Right lobe of liver (tissue), 6 donors: ENCODE data around the gene BICC1. TPM values are rescaled to one million over a fixed set of nuclear protein-coding genes. Genes with fewer than 3 reads are reported as not detected.
A peak's percentile ranks its signal among the peaks of the same experiment; 100 is the strongest.

Experiments
- ATAC-seq, 4 donors: fragments of 200-7000 bp; cut with Tn5 transposase; one replicate each; pipeline ENCODE4 v1.9.1; 2020; ENCODE audit warnings: mild to moderate bottlenecking in 4 of 4, moderate library complexity in 4 of 4
- DNase-seq, 3 donors: peaks; one replicate each; pipeline ENCODE4 v3.0.0-alpha.2; 2020
- H3K27ac ChIP-seq, 3 donors: fragments of 200-600 bp; one replicate each; pipeline ENCODE4 v1.8.0; 2022
- H3K27me3 ChIP-seq, 2 donors: fragments of 200-600 bp; one replicate each; pipeline ENCODE4 v1.8.0; 2022
- H3K36me3 ChIP-seq, 4 donors: fragments of 200-600 bp; sonication (generic) in 1 of 4; one replicate each; pipeline versions ENCODE4 v1.5.1 to v1.8.0; 2017 to 2022; ENCODE audit warnings: control low read depth in 1 of 4
- H3K4me1 ChIP-seq, 4 donors: fragments of 200-600 bp; sonication (generic) in 1 of 4; one replicate each; pipeline versions ENCODE4 v1.5.1 to v1.8.0; 2017 to 2022; ENCODE audit warnings: control low read depth in 1 of 4
- H3K4me3 ChIP-seq, 3 donors: fragments of 200-600 bp; one replicate each; pipeline ENCODE4 v1.8.0; 2022
- H3K9me3 ChIP-seq, 4 donors: fragments of 200-600 bp; sonication (generic) in 1 of 4; one replicate each; pipeline versions ENCODE4 v1.5.1 to v1.8.0; 2017 to 2022; ENCODE audit warnings: control low read depth in 1 of 4
- POLR2A ChIP-seq: fragments of 450-650 bp; IDR thresholded peaks from one replicate; pipeline ENCODE4 v1.6.1; 2017; ENCODE audit warnings: antibody characterized with exemption, mild to moderate bottlenecking
- WGBS: methylation state at CpG from one replicate; pipeline ENCODE4 v1.1.6; 2018; ENCODE audit warnings: low coverage, low lambda C conversion rate; ENCODE audit not compliant: insufficient coverage; ENCODE audit errors: missing lambda C conversion rate; 5-methylcytosine and 5-hydroxymethylcytosine counted together
- intact Hi-C, 2 donors: fragments of 100-400 bp; cut with DNase I; formaldehyde crosslinking; loops; one replicate each; pipeline versions ENCODE4 v1.11.2 to v1.14.1; 2022
- total RNA-seq, 6 experiments: library from RNA; depleted of rRNA in 2 of 6; stranded (reverse); fragments of >200 nt in 2 of 6; fragmentation: NEBNext Ultra II Directional in 3 of 6; extraction: Animal tissue kit (Norgen Biotek cat#: 25700) in 3 of 6; gene quantifications; one replicate each; pipeline versions ENCODE4 v1.1.0 to v1.2.4, GENCODE V29; 2016 to 2023
- TF ChIP-seq, protein P1 (sequence below), 4 donors: fragments of 200-600 bp in 3 of 4; fragments of 450-650 bp in 1 of 4; IDR thresholded peaks; one replicate each; pipeline versions ENCODE4 v1.5.1 to v1.8.0; 2016 to 2022; ENCODE audit warnings: antibody characterized with exemption in 4 of 4, mild to moderate bottlenecking in 2 of 4
- donor health status: DM: no; HTN: yes; CAD: no.
- donor health status: DM: no; HTN: no; CAD: no.
- donor health status: DM: no; HTN: no; CAD: no.
- donor health status: DM: no; HTN: yes; CAD: no.
- donor health status: DM: no; HTN: yes; CAD: no.

BICC1 gene
- total RNA-seq, 6 experiments from 2014 or later, result 1.2 to 9.0 (median 2.3) TPM

GRCh38 chr10:58625070-58625469 lies 112.4 kb downstream of the BICC1 start:
- H3K9me3 ChIP-seq, result no peaks in the 10 kb centered on the region
- H3K27me3 ChIP-seq, result no peaks in the 10 kb centered on the region
- intact Hi-C loops, result no loop called here
- ATAC-seq, result no peak
- H3K36me3 ChIP-seq, result no peaks in the 10 kb centered on the region
- no peak for TF ChIP-seq POLR2A
- 54% methylated on average over 3 of the region's 3 CpGs for WGBS
- H3K27ac ChIP-seq, result no peak overlapping the region
- DNase-seq, result no peak
- no peaks in the 10 kb centered on the region for H3K4me1 ChIP-seq
- no peak overlapping the region for H3K4me3 ChIP-seq

DNA sequence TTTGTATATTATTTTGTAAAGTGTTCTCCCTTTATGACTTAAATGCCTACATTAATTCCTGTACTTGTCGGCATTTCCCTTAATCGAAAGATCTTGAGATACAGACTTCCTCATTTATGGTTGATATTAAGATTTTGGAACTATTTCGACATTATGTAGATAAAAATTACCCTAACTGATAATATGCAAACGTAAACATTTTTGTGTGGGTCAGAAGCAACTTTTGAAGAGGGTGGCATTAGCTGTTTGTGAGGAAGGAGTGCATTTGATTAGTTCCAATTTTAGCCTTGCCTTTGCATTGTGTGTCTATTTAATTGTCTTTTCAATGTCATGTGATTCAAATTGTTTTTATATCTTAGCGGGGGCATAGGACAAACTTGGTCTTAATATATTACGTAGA lies 114.7 kb downstream of the BICC1 start:
- WGBS, result 72% methylated on average over 6 of the region's 6 CpGs
- intact Hi-C loops, result no loop called here

DNA sequence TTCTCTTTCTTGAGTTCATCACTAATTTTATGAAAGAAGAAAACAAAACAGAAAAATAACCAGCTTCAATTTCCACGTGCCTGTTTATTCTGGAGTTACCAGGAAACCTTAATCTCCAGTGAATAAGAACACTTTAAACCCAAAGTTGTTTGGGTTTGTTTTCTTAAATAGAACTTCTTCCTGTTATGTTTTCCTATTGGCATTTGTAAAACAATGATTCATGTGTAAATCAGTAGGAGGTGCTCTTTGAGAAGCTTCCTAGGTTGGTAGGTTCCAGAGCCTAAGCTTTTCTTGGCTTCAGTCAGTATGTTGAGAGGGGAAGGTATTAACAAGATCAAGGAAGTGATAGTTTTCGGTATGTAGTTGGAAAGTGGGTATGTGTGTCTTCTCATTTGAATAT lies 119.0 kb downstream of the BICC1 start:
- ATAC-seq, result no peak
- no peak overlapping the region for H3K27ac ChIP-seq
- H3K4me3 ChIP-seq, result no peak overlapping the region
- WGBS, result 54% methylated on average over 2 of the region's 2 CpGs
- TF ChIP-seq, protein P1, sequence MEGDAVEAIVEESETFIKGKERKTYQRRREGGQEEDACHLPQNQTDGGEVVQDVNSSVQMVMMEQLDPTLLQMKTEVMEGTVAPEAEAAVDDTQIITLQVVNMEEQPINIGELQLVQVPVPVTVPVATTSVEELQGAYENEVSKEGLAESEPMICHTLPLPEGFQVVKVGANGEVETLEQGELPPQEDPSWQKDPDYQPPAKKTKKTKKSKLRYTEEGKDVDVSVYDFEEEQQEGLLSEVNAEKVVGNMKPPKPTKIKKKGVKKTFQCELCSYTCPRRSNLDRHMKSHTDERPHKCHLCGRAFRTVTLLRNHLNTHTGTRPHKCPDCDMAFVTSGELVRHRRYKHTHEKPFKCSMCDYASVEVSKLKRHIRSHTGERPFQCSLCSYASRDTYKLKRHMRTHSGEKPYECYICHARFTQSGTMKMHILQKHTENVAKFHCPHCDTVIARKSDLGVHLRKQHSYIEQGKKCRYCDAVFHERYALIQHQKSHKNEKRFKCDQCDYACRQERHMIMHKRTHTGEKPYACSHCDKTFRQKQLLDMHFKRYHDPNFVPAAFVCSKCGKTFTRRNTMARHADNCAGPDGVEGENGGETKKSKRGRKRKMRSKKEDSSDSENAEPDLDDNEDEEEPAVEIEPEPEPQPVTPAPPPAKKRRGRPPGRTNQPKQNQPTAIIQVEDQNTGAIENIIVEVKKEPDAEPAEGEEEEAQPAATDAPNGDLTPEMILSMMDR (IDR thresholded peaks at IDR 0.05), result no peak
- TF ChIP-seq POLR2A, result no peak
- intact Hi-C loops, result no loop called here
- no peak for DNase-seq
- H3K4me1 ChIP-seq, result no peaks in the 10 kb centered on the region
- H3K27me3 ChIP-seq, result no peaks in the 10 kb centered on the region
- no peaks in the 10 kb centered on the region for H3K36me3 ChIP-seq
- no peaks in the 10 kb centered on the region for H3K9me3 ChIP-seq

More for the DNA sequence above, 114.7 kb downstream of the BICC1 start:
- Histone ChIP-seq H3K27me3 (no peaks in the 10 kb centered on the region), H3K36me3 (no peaks in the 10 kb centered on the region), H3K4me3 (no peak overlapping the region), H3K27ac (no peak overlapping the region), H3K9me3 (no peaks in the 10 kb centered on the region), H3K4me1 (no peaks in the 10 kb centered on the region)
- no peak for ATAC-seq
- DNase-seq, result no peak
- TF ChIP-seq POLR2A, result no peak
- TF ChIP-seq, protein P1 (IDR thresholded peaks at IDR 0.05), result no peak

DNA sequence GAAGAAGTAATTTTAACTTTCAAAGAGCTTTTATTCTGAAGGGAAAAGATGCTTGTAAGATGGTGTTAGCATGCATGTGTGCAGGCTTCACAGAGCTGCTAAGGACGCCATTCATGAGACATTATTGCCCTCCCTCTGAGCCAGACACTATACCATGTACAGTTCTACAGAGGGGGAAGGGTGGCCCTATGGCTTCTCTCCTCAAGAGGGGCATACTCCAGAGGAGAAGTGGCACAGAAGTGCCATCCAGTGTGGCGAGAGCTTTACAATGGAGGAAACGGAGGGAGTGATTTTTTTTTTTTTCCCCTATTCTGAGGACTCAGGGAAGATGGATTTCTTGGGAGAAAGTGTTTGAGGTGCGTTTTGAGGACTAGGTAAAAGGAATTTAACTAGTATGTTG lies 119.5 kb downstream of the BICC1 start:
- no peak for DNase-seq
- no peak overlapping the region for H3K27ac ChIP-seq
- no peaks in the 10 kb centered on the region for H3K4me1 ChIP-seq
- H3K4me3 ChIP-seq, result no peak overlapping the region
- ATAC-seq, result no peak
- H3K27me3 ChIP-seq, result no peaks in the 10 kb centered on the region
- no peaks in the 10 kb centered on the region for H3K9me3 ChIP-seq
- intact Hi-C loops, result no loop called here
- no peak for TF ChIP-seq POLR2A
- TF ChIP-seq, protein P1 (IDR thresholded peaks at IDR 0.05), result no peak
- no peaks in the 10 kb centered on the region for H3K36me3 ChIP-seq
- WGBS, result 74% methylated on average over 4 of the region's 4 CpGs

- TF ChIP-seq, protein P1 (IDR thresholded peaks at IDR 0.05), result no peak
- TF ChIP-seq POLR2A, result no peak
- no peak overlapping the region for H3K4me3 ChIP-seq
- ATAC-seq, result peak in 3 of 4 donors; percentile 39 to 55 (median 53)
These were observed 124.7 kb downstream of the BICC1 start for GRCh38 chr10:58637352-58637751.

More at GRCh38 chr10:58637352-58637751, 124.7 kb downstream of the BICC1 start:
- H3K27ac ChIP-seq, result no peak overlapping the region
- H3K9me3 ChIP-seq, result no peaks in the 10 kb centered on the region
- H3K4me1 ChIP-seq, result peaks cover 0 to 7% (median 0%) of the 10 kb centered on the region in 4 donors
- DNase-seq, result no peak
- intact Hi-C loops, result no loop called here
- no peaks in the 10 kb centered on the region for H3K36me3 ChIP-seq
- H3K27me3 ChIP-seq, result no peaks in the 10 kb centered on the region
- WGBS, result 35% methylated on average over 5 of the region's 5 CpGs
